HG03196 (cell line): ENCODE measurements around the gene FKBP4.

Experiments
- ATAC-seq: cut with Tn5 transposase; IDR thresholded peaks from one replicate; pipeline ENCODE4 v1.9.1; 2021; ENCODE audit not compliant: unreplicated experiment

FKBP4 gene

GRCh38 chr12:2779281-2779680 is 15.5 kb upstream of the FKBP4 start:
- no peak for ATAC-seq

GRCh38 chr12:2783936-2784600 is 10.7 kb upstream of the FKBP4 start:
- no peak for ATAC-seq

GRCh38 chr12:2785017-2785416 is 9.8 kb upstream of the FKBP4 start:
- ATAC-seq, result no peak

- ATAC-seq, result no peak
These were observed 3.7 kb upstream of the FKBP4 start for GRCh38 chr12:2791089-2791488.

- no peak for ATAC-seq
These were observed 1.9 kb upstream of the FKBP4 start for GRCh38 chr12:2792671-2793500.

GRCh38 chr12:2793561-2793960 is 1.2 kb upstream of the FKBP4 start:
- ATAC-seq, result no peak

- peak; percentile 9 for ATAC-seq
These were observed 507 bp upstream of the FKBP4 start for GRCh38 chr12:2794191-2794735.

GRCh38 chr12:2795291-2796186 is 769 bp downstream of the FKBP4 start:
- ATAC-seq, result peak; percentile 73

- ATAC-seq, result no peak
These were observed 1.5 kb downstream of the FKBP4 start for GRCh38 chr12:2796187-2796666.

GRCh38 chr12:2797721-2798418 is 3.1 kb downstream of the FKBP4 start:
- ATAC-seq, result no peak

GRCh38 chr12:2800046-2800570 is 5.3 kb downstream of the FKBP4 start:
- no peak for ATAC-seq

GRCh38 chr12:2801044-2801783 is 6.4 kb downstream of the FKBP4 start:
- no peak for ATAC-seq

- ATAC-seq, result no peak
These were observed 9.0 kb downstream of the FKBP4 start for GRCh38 chr12:2803635-2804392.

GRCh38 chr12:2804393-2805142 is 9.8 kb downstream of the FKBP4 start:
- no peak for ATAC-seq

GRCh38 chr12:2805143-2805520 is 10.4 kb downstream of the FKBP4 start:
- ATAC-seq, result no peak

- ATAC-seq, result no peak
These were observed 11.9 kb downstream of the FKBP4 start for GRCh38 chr12:2806700-2807099.

- no peak for ATAC-seq
These were observed 17.0 kb downstream of the FKBP4 start for GRCh38 chr12:2811801-2812200.
